Mesothelial cell of epicardium (in vitro differentiated cells): ENCODE data around the gene USP9X. TPM values are rescaled to one million over a fixed set of nuclear protein-coding genes. Genes with fewer than 3 reads are reported as not detected.

Source experiments
- DNase-seq, 2 experiments: peaks; one replicate each; pipeline ENCODE4 v3.0.0; 2021; ENCODE audit warnings: low spot score in 2 of 2; ENCODE audit not compliant: unreplicated experiment in 2 of 2
- H3K27ac Mint-ChIP-seq: 2 replicates; pipeline ENCODE4 v1.8.0; 2021; ENCODE audit warnings: mixed read lengths
- H3K27me3 Mint-ChIP-seq: 2 replicates; pipeline ENCODE4 v1.8.0; 2021; ENCODE audit warnings: low read depth, mixed read lengths
- H3K36me3 Mint-ChIP-seq: 2 replicates; pipeline ENCODE4 v1.8.0; 2021; ENCODE audit warnings: mixed read lengths
- H3K4me1 Mint-ChIP-seq: 2 replicates; pipeline ENCODE4 v1.8.0; 2021; ENCODE audit warnings: mixed read lengths
- H3K4me3 Mint-ChIP-seq: 2 replicates; pipeline ENCODE4 v1.8.0; 2021; ENCODE audit warnings: mild to moderate bottlenecking, moderate library complexity, mixed read lengths
- H3K9me3 Mint-ChIP-seq: 2 replicates; pipeline ENCODE4 v1.8.0; 2021; ENCODE audit warnings: mixed read lengths
- total RNA-seq: library from RNA; stranded (reverse); gene quantifications from 3 replicates; pipeline ENCODE4 v1.2.1, GENCODE V29; 2021
- TF ChIP-seq, protein P1 (sequence below): fragments of 200-600 bp; sonication (generic); IDR thresholded peaks from one replicate; pipeline ENCODE4 v1.5.0; 2021; ENCODE audit warnings: antibody characterized with exemption; ENCODE audit not compliant: unreplicated experiment

USP9X gene
- total RNA-seq, 1 donor from 2014 or later = 91.6 TPM

DNA sequence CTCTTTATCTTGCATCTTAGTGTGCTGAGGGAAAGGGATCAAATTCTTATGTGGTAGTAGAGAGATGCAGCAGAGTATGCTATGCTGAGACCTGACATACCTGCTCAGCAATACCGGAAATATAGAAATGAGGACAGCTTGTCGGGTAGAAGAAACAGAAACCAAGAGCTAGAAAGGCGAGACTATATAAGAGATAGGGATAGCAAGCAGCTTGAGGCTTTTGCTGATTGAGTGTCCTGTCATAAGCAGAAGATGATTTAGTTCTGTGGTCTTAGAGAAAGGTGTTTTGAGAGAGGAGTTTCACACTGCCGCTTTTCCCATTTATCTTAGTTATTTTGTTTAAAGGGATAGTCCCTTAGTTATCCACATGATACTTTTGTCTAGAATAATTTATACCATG is 31.7 kb downstream of the USP9X start:
- H3K4me3 Mint-ChIP-seq = no peak overlapping the region
- no peaks in the 10 kb centered on the region for H3K36me3 Mint-ChIP-seq
- peaks cover 9% of the 10 kb centered on the region for H3K4me1 Mint-ChIP-seq
- TF ChIP-seq, protein P1, sequence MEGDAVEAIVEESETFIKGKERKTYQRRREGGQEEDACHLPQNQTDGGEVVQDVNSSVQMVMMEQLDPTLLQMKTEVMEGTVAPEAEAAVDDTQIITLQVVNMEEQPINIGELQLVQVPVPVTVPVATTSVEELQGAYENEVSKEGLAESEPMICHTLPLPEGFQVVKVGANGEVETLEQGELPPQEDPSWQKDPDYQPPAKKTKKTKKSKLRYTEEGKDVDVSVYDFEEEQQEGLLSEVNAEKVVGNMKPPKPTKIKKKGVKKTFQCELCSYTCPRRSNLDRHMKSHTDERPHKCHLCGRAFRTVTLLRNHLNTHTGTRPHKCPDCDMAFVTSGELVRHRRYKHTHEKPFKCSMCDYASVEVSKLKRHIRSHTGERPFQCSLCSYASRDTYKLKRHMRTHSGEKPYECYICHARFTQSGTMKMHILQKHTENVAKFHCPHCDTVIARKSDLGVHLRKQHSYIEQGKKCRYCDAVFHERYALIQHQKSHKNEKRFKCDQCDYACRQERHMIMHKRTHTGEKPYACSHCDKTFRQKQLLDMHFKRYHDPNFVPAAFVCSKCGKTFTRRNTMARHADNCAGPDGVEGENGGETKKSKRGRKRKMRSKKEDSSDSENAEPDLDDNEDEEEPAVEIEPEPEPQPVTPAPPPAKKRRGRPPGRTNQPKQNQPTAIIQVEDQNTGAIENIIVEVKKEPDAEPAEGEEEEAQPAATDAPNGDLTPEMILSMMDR = no peak
- no peaks in the 10 kb centered on the region for H3K27me3 Mint-ChIP-seq
- peaks cover 14% of the 10 kb centered on the region for H3K9me3 Mint-ChIP-seq
- peak overlapping the region; percentile 23 for H3K27ac Mint-ChIP-seq
- no peak for DNase-seq

- Mint-ChIP-seq H3K4me1 (peaks cover 11% of the 10 kb centered on the region), H3K36me3 (peaks cover 4% of the 10 kb centered on the region), H3K27me3 (no peaks in the 10 kb centered on the region), H3K4me3 (no peak overlapping the region), H3K9me3 (peaks cover 23% of the 10 kb centered on the region), H3K27ac (no peak overlapping the region)
- DNase-seq = no peak
- TF ChIP-seq, protein P1 = no peak
Observed at GRCh38 chrX:41118156-41118555, 32.9 kb downstream of the USP9X start.

- peaks cover 10% of the 10 kb centered on the region for H3K36me3 Mint-ChIP-seq
- no peaks in the 10 kb centered on the region for H3K27me3 Mint-ChIP-seq
- H3K9me3 Mint-ChIP-seq = peaks cover 23% of the 10 kb centered on the region
- H3K27ac Mint-ChIP-seq = no peak overlapping the region
- H3K4me3 Mint-ChIP-seq = no peak overlapping the region
- peaks cover 11% of the 10 kb centered on the region for H3K4me1 Mint-ChIP-seq
- no peak for DNase-seq
- TF ChIP-seq, protein P1 = no peak
Observed at GRCh38 chrX:41119803-41120202, 34.6 kb downstream of the USP9X start.

DNA sequence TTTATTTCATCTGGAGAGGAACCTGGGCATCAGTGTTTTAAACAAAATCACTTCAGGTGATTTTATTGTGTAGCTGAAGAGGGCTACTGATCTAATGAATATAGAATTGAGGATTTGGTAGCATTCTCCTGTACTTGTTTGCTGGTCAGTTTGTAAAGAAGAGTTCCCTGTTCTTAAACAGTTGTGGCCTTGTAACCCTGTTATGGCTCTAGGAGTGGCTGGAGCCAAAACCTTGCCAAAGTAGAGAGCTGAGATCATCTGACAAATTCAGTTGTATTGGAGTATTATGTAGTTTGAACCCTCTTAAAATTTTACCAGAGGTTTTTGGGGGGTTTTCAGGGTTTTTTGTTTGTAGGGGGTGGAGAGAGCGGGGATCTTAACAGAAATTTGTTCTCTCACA is 36.5 kb downstream of the USP9X start:
- Mint-ChIP-seq H3K27ac (no peak overlapping the region), H3K4me3 (no peak overlapping the region), H3K9me3 (peaks cover 24% of the 10 kb centered on the region), H3K36me3 (peaks cover 13% of the 10 kb centered on the region), H3K4me1 (peaks cover 7% of the 10 kb centered on the region), H3K27me3 (no peaks in the 10 kb centered on the region)
- TF ChIP-seq, protein P1 = no peak
- DNase-seq = no peak

DNA sequence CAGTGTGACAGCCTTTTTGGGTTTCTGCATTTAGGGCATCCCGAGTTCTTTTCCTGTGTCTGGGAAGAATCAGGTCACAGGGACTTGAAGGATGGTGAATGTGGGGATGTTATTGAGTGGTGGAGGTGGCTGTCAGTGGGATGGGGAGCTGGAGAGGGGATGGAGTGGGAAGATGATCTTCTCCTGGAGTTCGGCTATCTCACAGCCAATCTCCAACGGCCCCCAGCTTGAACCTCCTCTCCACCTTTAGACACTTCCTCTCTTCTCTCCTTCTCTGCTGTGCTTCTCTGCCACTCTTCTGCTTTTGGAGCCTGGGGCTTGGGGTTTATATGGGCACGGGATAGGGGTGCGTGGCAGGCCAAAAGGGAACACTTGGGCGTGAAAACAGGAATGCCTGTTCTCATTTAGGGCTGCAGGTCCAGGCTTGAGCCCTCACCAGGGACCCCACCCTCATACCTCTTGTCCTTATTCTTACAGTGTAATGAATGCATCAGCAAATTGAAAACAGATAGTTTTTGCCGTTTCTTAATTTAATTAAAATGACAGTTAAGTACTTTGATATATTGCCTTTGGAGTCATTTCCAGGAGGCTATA is 37.5 kb downstream of the USP9X start:
- peaks cover 24% of the 10 kb centered on the region for H3K9me3 Mint-ChIP-seq
- no peak overlapping the region for H3K4me3 Mint-ChIP-seq
- TF ChIP-seq, protein P1 = no peak
- no peaks in the 10 kb centered on the region for H3K27me3 Mint-ChIP-seq
- no peak overlapping the region for H3K27ac Mint-ChIP-seq
- H3K36me3 Mint-ChIP-seq = peaks cover 13% of the 10 kb centered on the region
- peaks cover 3% of the 10 kb centered on the region for H3K4me1 Mint-ChIP-seq
- no peak for DNase-seq
